ENCODE measurements around the gene WNT3A. TPM values are rescaled to one million over a fixed set of nuclear protein-coding genes. Genes with fewer than 3 reads are reported as not detected.

WNT3A gene
- total RNA-seq, 6 donors from 2014 or later = 1.0 to 19.6 (median 6.4) TPM

DNA sequence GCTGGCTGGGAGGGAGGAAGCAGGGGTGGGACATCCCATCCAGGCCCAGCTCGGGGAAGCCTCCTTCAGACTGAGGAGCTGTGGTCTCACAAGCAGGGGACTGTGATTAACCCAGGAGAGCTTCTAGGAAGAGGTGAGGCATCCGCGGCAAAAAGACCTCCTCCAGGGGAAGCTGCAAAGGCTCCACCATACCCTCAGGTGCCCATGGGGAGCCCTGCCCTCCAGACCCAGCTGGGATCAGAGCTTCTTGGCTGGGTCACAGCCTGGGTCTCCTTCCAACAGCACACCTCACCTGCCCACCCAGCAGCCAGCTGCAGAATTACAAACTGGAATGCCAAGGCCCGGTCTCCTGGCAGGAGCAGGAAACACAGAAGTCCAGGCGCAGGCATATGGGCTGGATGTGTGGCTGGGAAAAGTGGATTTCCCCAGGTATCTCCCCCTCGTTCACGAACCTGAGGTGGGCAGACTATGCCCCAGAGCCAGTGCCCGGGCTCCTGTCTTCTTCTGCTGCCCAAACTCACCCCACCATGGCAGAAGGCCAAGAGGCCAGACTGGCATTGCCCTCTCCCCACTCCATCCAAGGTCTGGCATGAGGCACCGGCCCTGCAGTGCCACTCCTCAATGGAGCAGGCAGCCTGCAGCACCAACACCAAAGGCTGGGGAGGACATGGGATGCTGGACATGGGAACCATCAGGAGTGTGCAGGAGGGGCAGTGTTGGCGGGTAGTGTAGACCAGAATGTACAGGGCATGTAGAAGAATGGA, 60.3 kb downstream of the WNT3A start:
- 39 to 62% methylated on average over 6 to 10 of the region's 10 CpGs for WGBS, 2 donors
- Histone ChIP-seq H3K27ac (no peak overlapping the region), H3K4me3 (no peak overlapping the region), H3K9me3 (no peaks in the 10 kb centered on the region), H3K4me1 (no peaks in the 10 kb centered on the region), H3K36me3 (no peaks in the 10 kb centered on the region), H3K27me3 (peaks cover 0 to 19% (median 7%) of the 10 kb centered on the region in 4 donors)
- peak in 1 of 2 donors; percentile 8 for DNase-seq
- TF ChIP-seq POLR2A (IDR thresholded peaks at IDR 0.05) = no peak
- no peak for TF ChIP-seq POLR2AphosphoS5 (IDR thresholded peaks at IDR 0.05)
- TF ChIP-seq EP300 (IDR thresholded peaks at IDR 0.05) = no peak
- TF ChIP-seq, protein P1, sequence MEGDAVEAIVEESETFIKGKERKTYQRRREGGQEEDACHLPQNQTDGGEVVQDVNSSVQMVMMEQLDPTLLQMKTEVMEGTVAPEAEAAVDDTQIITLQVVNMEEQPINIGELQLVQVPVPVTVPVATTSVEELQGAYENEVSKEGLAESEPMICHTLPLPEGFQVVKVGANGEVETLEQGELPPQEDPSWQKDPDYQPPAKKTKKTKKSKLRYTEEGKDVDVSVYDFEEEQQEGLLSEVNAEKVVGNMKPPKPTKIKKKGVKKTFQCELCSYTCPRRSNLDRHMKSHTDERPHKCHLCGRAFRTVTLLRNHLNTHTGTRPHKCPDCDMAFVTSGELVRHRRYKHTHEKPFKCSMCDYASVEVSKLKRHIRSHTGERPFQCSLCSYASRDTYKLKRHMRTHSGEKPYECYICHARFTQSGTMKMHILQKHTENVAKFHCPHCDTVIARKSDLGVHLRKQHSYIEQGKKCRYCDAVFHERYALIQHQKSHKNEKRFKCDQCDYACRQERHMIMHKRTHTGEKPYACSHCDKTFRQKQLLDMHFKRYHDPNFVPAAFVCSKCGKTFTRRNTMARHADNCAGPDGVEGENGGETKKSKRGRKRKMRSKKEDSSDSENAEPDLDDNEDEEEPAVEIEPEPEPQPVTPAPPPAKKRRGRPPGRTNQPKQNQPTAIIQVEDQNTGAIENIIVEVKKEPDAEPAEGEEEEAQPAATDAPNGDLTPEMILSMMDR (IDR thresholded peaks at IDR 0.05) = no peak
- ATAC-seq (ENCODE audit: low FRiP score in 2 of 2) = no peak

DNA sequence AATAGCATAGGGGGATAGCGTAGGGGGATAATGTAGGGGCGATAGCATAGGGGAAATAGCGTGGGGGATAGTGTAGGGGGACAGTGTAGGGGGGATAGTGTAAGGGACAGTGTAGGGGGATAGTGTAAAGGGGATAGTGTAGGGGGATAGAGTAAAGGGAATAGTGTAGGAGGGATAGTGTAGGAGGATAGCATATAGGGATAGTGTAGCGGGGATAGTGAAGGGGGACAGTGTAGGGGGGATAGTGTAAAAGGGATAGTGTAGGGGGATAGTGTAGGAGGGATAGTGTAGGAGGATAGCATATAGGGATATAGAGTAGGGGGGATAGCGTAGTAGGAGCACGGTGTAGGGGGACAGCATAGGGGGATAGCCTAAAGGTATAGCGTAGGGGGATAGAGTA, 61.6 kb downstream of the WNT3A start:
- H3K27me3 ChIP-seq = peaks cover 0 to 19% (median 5%) of the 10 kb centered on the region in 4 donors
- H3K27ac ChIP-seq = no peak overlapping the region
- H3K4me1 ChIP-seq = no peaks in the 10 kb centered on the region
- H3K36me3 ChIP-seq = no peaks in the 10 kb centered on the region
- DNase-seq (no peak), ATAC-seq (ENCODE audit: low FRiP score in 2 of 2) (no peak)
- 67 to 80% methylated on average over 7 of the region's 7 CpGs for WGBS, 2 donors
- no peak overlapping the region for H3K4me3 ChIP-seq
- TF ChIP-seq, protein P1 (IDR thresholded peaks at IDR 0.05) = no peak
- no peak for TF ChIP-seq EP300 (IDR thresholded peaks at IDR 0.05)
- no peak for TF ChIP-seq POLR2AphosphoS5 (IDR thresholded peaks at IDR 0.05)
- no peak for TF ChIP-seq POLR2A (IDR thresholded peaks at IDR 0.05)
- H3K9me3 ChIP-seq = no peaks in the 10 kb centered on the region

GRCh38 chr1:228070173-228070572, 63.4 kb downstream of the WNT3A start:
- H3K9me3 ChIP-seq = no peaks in the 10 kb centered on the region
- TF ChIP-seq, protein P1 (IDR thresholded peaks at IDR 0.05) = no peak
- no peak for TF ChIP-seq POLR2A (IDR thresholded peaks at IDR 0.05)
- no peak for TF ChIP-seq EP300 (IDR thresholded peaks at IDR 0.05)
- no peak for TF ChIP-seq POLR2AphosphoS5 (IDR thresholded peaks at IDR 0.05)
- no peak for ATAC-seq (ENCODE audit: low FRiP score in 2 of 2)
- WGBS, 2 donors = 55 to 69% methylated on average over 2 of the region's 2 CpGs
- H3K27me3 ChIP-seq = peaks cover 0 to 12% (median 5%) of the 10 kb centered on the region in 4 donors
- H3K27ac ChIP-seq = no peak overlapping the region
- H3K36me3 ChIP-seq = no peaks in the 10 kb centered on the region
- no peak overlapping the region for H3K4me3 ChIP-seq
- H3K4me1 ChIP-seq = peaks cover 0 to 4% (median 0%) of the 10 kb centered on the region in 4 donors
- DNase-seq = no peak

GRCh38 chr1:228070851-228071250, 64.1 kb downstream of the WNT3A start:
- Histone ChIP-seq H3K9me3 (no peaks in the 10 kb centered on the region), H3K27me3 (peaks cover 0 to 10% (median 4%) of the 10 kb centered on the region in 4 donors), H3K27ac (no peak overlapping the region), H3K36me3 (no peaks in the 10 kb centered on the region), H3K4me1 (peaks cover 0 to 8% (median 0%) of the 10 kb centered on the region in 4 donors), H3K4me3 (no peak overlapping the region)
- WGBS, 2 donors = 62 to 72% methylated on average over 3 of the region's 3 CpGs
- TF ChIP-seq, protein P1 (IDR thresholded peaks at IDR 0.05) = no peak
- TF ChIP-seq POLR2AphosphoS5 (IDR thresholded peaks at IDR 0.05) (no peak), EP300 (IDR thresholded peaks at IDR 0.05) (no peak), POLR2A (IDR thresholded peaks at IDR 0.05) (no peak)
- DNase-seq (no peak), ATAC-seq (ENCODE audit: low FRiP score in 2 of 2) (no peak)

All from upper lobe of left lung (tissue), 6 donors.